ENCODE data around the gene CS. TPM values are rescaled to one million over a fixed set of nuclear protein-coding genes. Genes with fewer than 3 reads are reported as not detected.

CS gene
- total RNA-seq, 1 donor from 2014 or later = 302 TPM

DNA sequence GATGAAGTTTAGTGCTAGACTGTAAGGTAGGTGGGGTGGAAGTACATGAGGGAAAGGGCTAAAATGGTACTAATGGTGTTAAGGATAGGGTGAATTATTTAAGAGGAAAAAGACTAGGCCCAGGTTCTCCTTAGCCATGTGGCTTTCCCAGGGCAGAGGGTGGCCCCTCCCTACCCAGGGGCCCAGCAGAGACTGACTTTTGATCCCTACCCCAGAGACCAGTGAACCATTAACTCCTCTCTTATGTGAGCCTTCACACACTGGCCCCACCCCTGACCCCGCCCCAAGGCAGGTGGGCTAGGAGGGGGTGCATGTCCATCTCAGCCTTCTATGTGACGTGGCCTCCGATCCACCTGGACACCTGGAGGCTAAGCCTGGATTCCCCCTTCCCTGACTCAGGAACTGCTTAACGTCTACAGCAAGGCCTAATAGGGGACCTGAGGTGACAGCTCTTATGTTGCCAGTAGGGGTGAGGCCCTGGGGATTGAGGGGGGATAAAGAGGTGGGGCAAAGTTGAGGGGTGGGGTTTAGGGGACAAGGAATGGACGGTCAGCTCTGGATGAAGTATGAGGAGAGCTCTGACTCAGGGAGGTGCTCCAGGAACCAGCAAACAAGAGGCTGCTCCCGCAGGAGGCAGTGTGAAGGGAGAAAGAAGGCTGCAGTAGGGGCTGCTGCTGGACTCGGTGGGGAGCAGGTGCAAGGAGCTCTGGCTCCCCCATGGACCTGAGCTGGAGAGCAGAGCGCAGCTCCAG, 69.5 kb downstream of the CS start:
- peak overlapping the region; percentile 45 for H3K27ac Mint-ChIP-seq (ENCODE audit: unreplicated experiment)

DNA sequence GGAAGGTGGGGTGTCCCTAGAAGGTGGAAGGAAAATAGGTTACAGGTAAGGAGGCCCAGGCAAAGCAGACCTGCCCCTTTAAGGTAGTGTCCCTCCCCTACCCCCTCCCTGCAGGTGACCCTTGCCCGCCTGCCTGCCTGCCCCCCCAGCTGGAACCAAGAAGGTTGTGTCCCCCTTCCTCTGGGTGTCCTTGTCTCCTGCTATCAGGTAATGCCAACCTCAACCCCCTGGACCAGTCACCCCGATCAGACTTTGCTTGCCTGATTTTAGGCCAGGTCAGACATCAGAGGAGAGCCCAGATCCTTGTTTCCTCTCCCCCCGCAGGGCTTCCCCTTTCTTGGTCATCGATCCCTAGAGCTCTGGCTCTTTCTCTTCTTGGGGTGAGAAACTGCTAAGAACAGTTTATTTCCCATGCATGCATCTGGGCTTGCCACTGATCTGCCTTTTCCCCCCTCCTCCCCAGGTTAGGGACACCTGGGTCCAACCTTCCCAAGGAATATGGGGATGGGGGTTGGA, 70.2 kb downstream of the CS start, which contains the start of gene SLC39A5:
Gene SLC39A5, plus strand, starts transcription at position 136 of the 516 bp plus-strand sequence. CDS start 1,224 bp downstream, outside the sequence.
- DNase-seq (ENCODE audit: low read depth, low spot score) = no peak
- Mint-ChIP-seq H3K9me3 (no peaks in the 10 kb centered on the region), H3K27ac (ENCODE audit: unreplicated experiment) (peak within 1 kb of the TSS; percentile 45), H3K4me3 (peak within 1 kb of the TSS; percentile 31), H3K27me3 (ENCODE audit: low read depth) (no peaks in the 10 kb centered on the region), H3K36me3 (ENCODE audit: low read depth) (no peaks in the 10 kb centered on the region), H3K4me1 (peaks cover 7% of the 10 kb centered on the region)
- TF ChIP-seq, protein P1, sequence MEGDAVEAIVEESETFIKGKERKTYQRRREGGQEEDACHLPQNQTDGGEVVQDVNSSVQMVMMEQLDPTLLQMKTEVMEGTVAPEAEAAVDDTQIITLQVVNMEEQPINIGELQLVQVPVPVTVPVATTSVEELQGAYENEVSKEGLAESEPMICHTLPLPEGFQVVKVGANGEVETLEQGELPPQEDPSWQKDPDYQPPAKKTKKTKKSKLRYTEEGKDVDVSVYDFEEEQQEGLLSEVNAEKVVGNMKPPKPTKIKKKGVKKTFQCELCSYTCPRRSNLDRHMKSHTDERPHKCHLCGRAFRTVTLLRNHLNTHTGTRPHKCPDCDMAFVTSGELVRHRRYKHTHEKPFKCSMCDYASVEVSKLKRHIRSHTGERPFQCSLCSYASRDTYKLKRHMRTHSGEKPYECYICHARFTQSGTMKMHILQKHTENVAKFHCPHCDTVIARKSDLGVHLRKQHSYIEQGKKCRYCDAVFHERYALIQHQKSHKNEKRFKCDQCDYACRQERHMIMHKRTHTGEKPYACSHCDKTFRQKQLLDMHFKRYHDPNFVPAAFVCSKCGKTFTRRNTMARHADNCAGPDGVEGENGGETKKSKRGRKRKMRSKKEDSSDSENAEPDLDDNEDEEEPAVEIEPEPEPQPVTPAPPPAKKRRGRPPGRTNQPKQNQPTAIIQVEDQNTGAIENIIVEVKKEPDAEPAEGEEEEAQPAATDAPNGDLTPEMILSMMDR (conservative IDR thresholded peaks at IDR 0.05) = no peak

More for the DNA sequence above, 69.5 kb downstream of the CS start:
- H3K9me3 Mint-ChIP-seq = no peaks in the 10 kb centered on the region
- no peak for DNase-seq (ENCODE audit: low read depth, low spot score)
- H3K36me3 Mint-ChIP-seq (ENCODE audit: low read depth) = no peaks in the 10 kb centered on the region
- H3K27me3 Mint-ChIP-seq (ENCODE audit: low read depth) = no peaks in the 10 kb centered on the region
- TF ChIP-seq, protein P1 (conservative IDR thresholded peaks at IDR 0.05) = no peak
- H3K4me1 Mint-ChIP-seq = peaks cover under 1% of the 10 kb centered on the region
- peak overlapping the region; percentile 31 for H3K4me3 Mint-ChIP-seq

- H3K4me3 Mint-ChIP-seq = no peak overlapping the region
- no peak for DNase-seq (ENCODE audit: low read depth, low spot score)
- no peaks in the 10 kb centered on the region for H3K27me3 Mint-ChIP-seq (ENCODE audit: low read depth)
- H3K27ac Mint-ChIP-seq (ENCODE audit: unreplicated experiment) = no peak overlapping the region
- H3K36me3 Mint-ChIP-seq (ENCODE audit: low read depth) = no peaks in the 10 kb centered on the region
- TF ChIP-seq, protein P1 (conservative IDR thresholded peaks at IDR 0.05) = no peak
- no peaks in the 10 kb centered on the region for H3K9me3 Mint-ChIP-seq
- peaks cover 13% of the 10 kb centered on the region for H3K4me1 Mint-ChIP-seq
Measured at GRCh38 chr12:56229082-56229481, 71.0 kb downstream of the CS start.

- H3K27me3 Mint-ChIP-seq (ENCODE audit: low read depth) = no peaks in the 10 kb centered on the region
- H3K4me1 Mint-ChIP-seq = peaks cover 46% of the 10 kb centered on the region
- no peaks in the 10 kb centered on the region for H3K36me3 Mint-ChIP-seq (ENCODE audit: low read depth)
- TF ChIP-seq, protein P1 (conservative IDR thresholded peaks at IDR 0.05) = no peak
- H3K27ac Mint-ChIP-seq (ENCODE audit: unreplicated experiment) = no peak overlapping the region
- peak overlapping the region; percentile 90 for H3K4me3 Mint-ChIP-seq
- no peaks in the 10 kb centered on the region for H3K9me3 Mint-ChIP-seq
- DNase-seq (ENCODE audit: low read depth, low spot score) = no peak
Measured at GRCh38 chr12:56224954-56225353, 75.2 kb downstream of the CS start.

- TF ChIP-seq, protein P1 (conservative IDR thresholded peaks at IDR 0.05) = peak; percentile 85
- peak within 1 kb of the TSS; percentile 100 for H3K4me3 Mint-ChIP-seq
- H3K27ac Mint-ChIP-seq (ENCODE audit: unreplicated experiment) = peak within 1 kb of the TSS; percentile 96
- H3K9me3 Mint-ChIP-seq = no peaks in the 10 kb centered on the region
- H3K36me3 Mint-ChIP-seq (ENCODE audit: low read depth) = no peaks in the 10 kb centered on the region
- peaks cover 46% of the 10 kb centered on the region for H3K4me1 Mint-ChIP-seq
- peak; percentile 98 for DNase-seq (ENCODE audit: low read depth, low spot score)
- H3K27me3 Mint-ChIP-seq (ENCODE audit: low read depth) = no peaks in the 10 kb centered on the region
Measured at GRCh38 chr12:56224102-56224701, 75.9 kb downstream of the CS start, which contains the start of gene NABP2. TSS of gene NABP2 (plus strand) at chr12:56224342. CDS start at chr12:56224857, 515 bp downstream.

Data from neural crest cell (in vitro differentiated cells).